HepG2 (cell line): ENCODE results near the gene TRPM1. TPM values are rescaled to one million over a fixed set of nuclear protein-coding genes. Genes with fewer than 3 reads are reported as not detected.

ENCODE experiments used
- ELF1 ChIP-seq: sonication (generic); formaldehyde crosslinking; IDR thresholded peaks from 2 replicates; pipeline ENCODE4 v1.4.0; 2020; ENCODE audit warnings: missing genetic modification reagents
- GATA4 ChIP-seq: sonication (generic); IDR thresholded peaks from 2 replicates; pipeline ENCODE4 v1.6.1; 2016; ENCODE audit warnings: antibody characterized with exemption, low read depth, borderline replicate concordance
- GTF2F1 ChIP-seq: fragments of 150-350 bp; IDR thresholded peaks from 2 replicates; pipeline ENCODE4 v1.6.1; 2014; ENCODE audit warnings: low read length
- HNF4G ChIP-seq, 2 experiments: sonication (generic) in 1 of 2; formaldehyde crosslinking in 1 of 2; IDR thresholded peaks; 2 replicates each; pipeline versions ENCODE4 v1.4.0 to v1.6.1; 2011 to 2020; ENCODE audit warnings: borderline replicate concordance in 2 of 2, low read depth in 2 of 2, mild to moderate bottlenecking in 2 of 2, low read length in 1 of 2, missing genetic modification reagents in 1 of 2, moderate library complexity in 1 of 2
- KDM4B ChIP-seq: sonication (generic); formaldehyde crosslinking; IDR thresholded peaks from 2 replicates; pipeline ENCODE4 v1.4.0; 2020; ENCODE audit warnings: missing genetic modification reagents
- MEF2D ChIP-seq: sonication (generic); formaldehyde crosslinking; IDR thresholded peaks from 2 replicates; pipeline ENCODE4 v1.5.1; 2020; ENCODE audit warnings: mild to moderate bottlenecking, missing genetic modification reagents
- PRPF4 ChIP-seq: fragments of 200-400 bp; formaldehyde crosslinking; IDR thresholded peaks from 2 replicates; pipeline ENCODE4 v1.6.1; 2016; ENCODE audit warnings: low read length, low read depth; ENCODE audit not compliant: poor library complexity, severe bottlenecking
- PTBP1 ChIP-seq: fragments of 200-400 bp; formaldehyde crosslinking; IDR thresholded peaks from 2 replicates; pipeline ENCODE4 v1.6.1; 2018; ENCODE audit warnings: low read length, low read depth; ENCODE audit not compliant: poor library complexity, severe bottlenecking
- ZBTB21 ChIP-seq: sonication (generic); formaldehyde crosslinking; IDR thresholded peaks from 2 replicates; pipeline ENCODE4 v1.4.0; 2020; ENCODE audit warnings: missing genetic modification reagents
- ZNF33B ChIP-seq: sonication (generic); formaldehyde crosslinking; IDR thresholded peaks from 2 replicates; pipeline ENCODE4 v1.5.1; 2020; ENCODE audit warnings: mild to moderate bottlenecking, missing genetic modification reagents
- ZNF567 ChIP-seq: sonication (generic); formaldehyde crosslinking; IDR thresholded peaks from 2 replicates; pipeline ENCODE4 v1.8.1; 2023; ENCODE audit warnings: mild to moderate bottlenecking, missing genetic modification reagents, borderline replicate concordance
- polyA plus RNA-seq, 8 experiments: library from polyadenylated mRNA; depleted of rRNA in 3 of 8; stranded (reverse) in 7 of 8; unstranded in 1 of 8; fragments of >200 nt; fragmentation: Illumina TruSeq in 4 of 8; extraction: Trizol in 4 of 8; gene quantifications; 2 replicates each; pipeline versions ENCODE4 v1.2.1 to v1.2.3, GENCODE V29; 2011 to 2016; ENCODE audit warnings: low read depth in 4 of 8, missing spikeins in 1 of 8, mixed read lengths in 1 of 8; ENCODE audit not compliant: insufficient read depth in 1 of 8
- total RNA-seq, 5 experiments: library from RNA; depleted of rRNA; stranded (reverse); fragments of >200 nt; fragmentation: Illumina TruSeq; extraction: Trizol; gene quantifications; 2 replicates each; pipeline ENCODE4 v1.2.3, GENCODE V29; 2016; ENCODE audit warnings: low read depth in 1 of 5
- TF ChIP-seq, protein P1 (sequence below): sonication (generic); formaldehyde crosslinking; IDR thresholded peaks from 2 replicates; pipeline ENCODE4 v1.4.0; 2020; ENCODE audit warnings: missing genetic modification reagents
- TF ChIP-seq, protein P2 (sequence below): IDR thresholded peaks from 2 replicates; pipeline ENCODE4 v1.4.0; 2020; ENCODE audit warnings: mild to moderate bottlenecking, missing genetic modification reagents
- TF ChIP-seq, protein P3 (sequence below): sonication (generic); formaldehyde crosslinking; IDR thresholded peaks from 2 replicates; pipeline ENCODE4 v1.4.0; 2020; ENCODE audit warnings: missing genetic modification reagents
- TF ChIP-seq, protein P4 (sequence below): sonication (generic); formaldehyde crosslinking; IDR thresholded peaks from 2 replicates; pipeline ENCODE4 v1.4.0; 2020; ENCODE audit warnings: missing genetic modification reagents
- TF ChIP-seq, protein P5 (sequence below): sonication (generic); formaldehyde crosslinking; IDR thresholded peaks from 2 replicates; pipeline ENCODE4 v1.4.0; 2020; ENCODE audit warnings: mild to moderate bottlenecking, missing genetic modification reagents, borderline replicate concordance

Gene TRPM1
- total and polyA plus RNA-seq, 2 of the 13 experiments (the other 11 are each of a cell fraction or from before 2014, with no cell fraction given) = not detected

DNA sequence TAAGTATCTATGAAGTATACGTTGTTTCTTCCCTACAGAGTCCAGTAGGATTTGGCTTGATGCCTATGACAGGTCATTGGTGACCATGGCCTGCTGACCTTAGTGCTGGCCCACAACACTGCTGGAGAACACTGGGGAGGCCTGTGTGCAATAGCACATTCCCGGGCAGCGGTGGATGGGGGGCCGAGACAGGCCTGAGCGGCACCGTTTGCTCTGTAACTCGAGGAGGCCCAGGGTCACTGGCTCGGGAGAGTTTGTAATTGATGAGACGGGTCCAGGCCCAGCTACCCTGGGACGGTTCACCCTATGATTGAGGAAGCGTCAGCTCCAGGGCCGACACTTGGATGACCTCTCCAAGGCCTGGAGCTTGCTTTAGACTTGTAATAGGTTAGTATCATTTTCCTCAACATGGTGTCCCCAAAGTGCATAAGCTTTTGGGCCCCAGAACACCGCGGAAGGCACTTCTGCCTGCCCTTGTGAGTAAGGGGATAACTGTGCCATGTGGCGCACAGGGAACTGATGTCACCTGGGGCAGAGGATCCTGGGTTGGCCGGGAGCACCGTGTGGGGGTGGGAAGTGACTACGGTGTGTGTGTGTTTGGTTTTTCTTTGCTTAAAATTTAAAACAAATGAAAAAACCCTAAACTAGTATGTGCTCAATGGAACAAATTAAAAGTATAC, 12.0 kb downstream of the TRPM1 start (continued):
- TF ChIP-seq, protein P1, sequence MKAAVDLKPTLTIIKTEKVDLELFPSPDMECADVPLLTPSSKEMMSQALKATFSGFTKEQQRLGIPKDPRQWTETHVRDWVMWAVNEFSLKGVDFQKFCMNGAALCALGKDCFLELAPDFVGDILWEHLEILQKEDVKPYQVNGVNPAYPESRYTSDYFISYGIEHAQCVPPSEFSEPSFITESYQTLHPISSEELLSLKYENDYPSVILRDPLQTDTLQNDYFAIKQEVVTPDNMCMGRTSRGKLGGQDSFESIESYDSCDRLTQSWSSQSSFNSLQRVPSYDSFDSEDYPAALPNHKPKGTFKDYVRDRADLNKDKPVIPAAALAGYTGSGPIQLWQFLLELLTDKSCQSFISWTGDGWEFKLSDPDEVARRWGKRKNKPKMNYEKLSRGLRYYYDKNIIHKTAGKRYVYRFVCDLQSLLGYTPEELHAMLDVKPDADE (CRISPR knock-in tag) = no peak
- TF ChIP-seq, protein P2, sequence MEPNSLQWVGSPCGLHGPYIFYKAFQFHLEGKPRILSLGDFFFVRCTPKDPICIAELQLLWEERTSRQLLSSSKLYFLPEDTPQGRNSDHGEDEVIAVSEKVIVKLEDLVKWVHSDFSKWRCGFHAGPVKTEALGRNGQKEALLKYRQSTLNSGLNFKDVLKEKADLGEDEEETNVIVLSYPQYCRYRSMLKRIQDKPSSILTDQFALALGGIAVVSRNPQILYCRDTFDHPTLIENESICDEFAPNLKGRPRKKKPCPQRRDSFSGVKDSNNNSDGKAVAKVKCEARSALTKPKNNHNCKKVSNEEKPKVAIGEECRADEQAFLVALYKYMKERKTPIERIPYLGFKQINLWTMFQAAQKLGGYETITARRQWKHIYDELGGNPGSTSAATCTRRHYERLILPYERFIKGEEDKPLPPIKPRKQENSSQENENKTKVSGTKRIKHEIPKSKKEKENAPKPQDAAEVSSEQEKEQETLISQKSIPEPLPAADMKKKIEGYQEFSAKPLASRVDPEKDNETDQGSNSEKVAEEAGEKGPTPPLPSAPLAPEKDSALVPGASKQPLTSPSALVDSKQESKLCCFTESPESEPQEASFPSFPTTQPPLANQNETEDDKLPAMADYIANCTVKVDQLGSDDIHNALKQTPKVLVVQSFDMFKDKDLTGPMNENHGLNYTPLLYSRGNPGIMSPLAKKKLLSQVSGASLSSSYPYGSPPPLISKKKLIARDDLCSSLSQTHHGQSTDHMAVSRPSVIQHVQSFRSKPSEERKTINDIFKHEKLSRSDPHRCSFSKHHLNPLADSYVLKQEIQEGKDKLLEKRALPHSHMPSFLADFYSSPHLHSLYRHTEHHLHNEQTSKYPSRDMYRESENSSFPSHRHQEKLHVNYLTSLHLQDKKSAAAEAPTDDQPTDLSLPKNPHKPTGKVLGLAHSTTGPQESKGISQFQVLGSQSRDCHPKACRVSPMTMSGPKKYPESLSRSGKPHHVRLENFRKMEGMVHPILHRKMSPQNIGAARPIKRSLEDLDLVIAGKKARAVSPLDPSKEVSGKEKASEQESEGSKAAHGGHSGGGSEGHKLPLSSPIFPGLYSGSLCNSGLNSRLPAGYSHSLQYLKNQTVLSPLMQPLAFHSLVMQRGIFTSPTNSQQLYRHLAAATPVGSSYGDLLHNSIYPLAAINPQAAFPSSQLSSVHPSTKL (CRISPR knock-in tag) = peak; percentile 90
- TF ChIP-seq KDM4B (CRISPR knock-in tag) = no peak
- no peak for TF ChIP-seq HNF4G (IDR thresholded peaks at IDR 0.05; ENCODE audit: borderline replicate concordance, low read depth, low read length)
- 0 out of 2 replicates have a peak, but pooled peaks have one; percentile 47 for TF ChIP-seq HNF4G (CRISPR knock-in tag; IDR thresholded peaks at IDR 0.05; ENCODE audit: borderline replicate concordance, low read depth)
- no peak for TF ChIP-seq ZNF567 (CRISPR knock-in tag)
- no peak for TF ChIP-seq PRPF4
- no peak for TF ChIP-seq ELF1 (CRISPR knock-in tag)
- TF ChIP-seq, protein P3, sequence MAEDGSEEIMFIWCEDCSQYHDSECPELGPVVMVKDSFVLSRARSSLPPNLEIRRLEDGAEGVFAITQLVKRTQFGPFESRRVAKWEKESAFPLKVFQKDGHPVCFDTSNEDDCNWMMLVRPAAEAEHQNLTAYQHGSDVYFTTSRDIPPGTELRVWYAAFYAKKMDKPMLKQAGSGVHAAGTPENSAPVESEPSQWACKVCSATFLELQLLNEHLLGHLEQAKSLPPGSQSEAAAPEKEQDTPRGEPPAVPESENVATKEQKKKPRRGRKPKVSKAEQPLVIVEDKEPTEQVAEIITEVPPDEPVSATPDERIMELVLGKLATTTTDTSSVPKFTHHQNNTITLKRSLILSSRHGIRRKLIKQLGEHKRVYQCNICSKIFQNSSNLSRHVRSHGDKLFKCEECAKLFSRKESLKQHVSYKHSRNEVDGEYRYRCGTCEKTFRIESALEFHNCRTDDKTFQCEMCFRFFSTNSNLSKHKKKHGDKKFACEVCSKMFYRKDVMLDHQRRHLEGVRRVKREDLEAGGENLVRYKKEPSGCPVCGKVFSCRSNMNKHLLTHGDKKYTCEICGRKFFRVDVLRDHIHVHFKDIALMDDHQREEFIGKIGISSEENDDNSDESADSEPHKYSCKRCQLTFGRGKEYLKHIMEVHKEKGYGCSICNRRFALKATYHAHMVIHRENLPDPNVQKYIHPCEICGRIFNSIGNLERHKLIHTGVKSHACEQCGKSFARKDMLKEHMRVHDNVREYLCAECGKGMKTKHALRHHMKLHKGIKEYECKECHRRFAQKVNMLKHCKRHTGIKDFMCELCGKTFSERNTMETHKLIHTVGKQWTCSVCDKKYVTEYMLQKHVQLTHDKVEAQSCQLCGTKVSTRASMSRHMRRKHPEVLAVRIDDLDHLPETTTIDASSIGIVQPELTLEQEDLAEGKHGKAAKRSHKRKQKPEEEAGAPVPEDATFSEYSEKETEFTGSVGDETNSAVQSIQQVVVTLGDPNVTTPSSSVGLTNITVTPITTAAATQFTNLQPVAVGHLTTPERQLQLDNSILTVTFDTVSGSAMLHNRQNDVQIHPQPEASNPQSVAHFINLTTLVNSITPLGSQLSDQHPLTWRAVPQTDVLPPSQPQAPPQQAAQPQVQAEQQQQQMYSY (CRISPR knock-in tag) = no peak
- no peak for TF ChIP-seq ZNF33B (CRISPR knock-in tag)
- TF ChIP-seq, protein P4, sequence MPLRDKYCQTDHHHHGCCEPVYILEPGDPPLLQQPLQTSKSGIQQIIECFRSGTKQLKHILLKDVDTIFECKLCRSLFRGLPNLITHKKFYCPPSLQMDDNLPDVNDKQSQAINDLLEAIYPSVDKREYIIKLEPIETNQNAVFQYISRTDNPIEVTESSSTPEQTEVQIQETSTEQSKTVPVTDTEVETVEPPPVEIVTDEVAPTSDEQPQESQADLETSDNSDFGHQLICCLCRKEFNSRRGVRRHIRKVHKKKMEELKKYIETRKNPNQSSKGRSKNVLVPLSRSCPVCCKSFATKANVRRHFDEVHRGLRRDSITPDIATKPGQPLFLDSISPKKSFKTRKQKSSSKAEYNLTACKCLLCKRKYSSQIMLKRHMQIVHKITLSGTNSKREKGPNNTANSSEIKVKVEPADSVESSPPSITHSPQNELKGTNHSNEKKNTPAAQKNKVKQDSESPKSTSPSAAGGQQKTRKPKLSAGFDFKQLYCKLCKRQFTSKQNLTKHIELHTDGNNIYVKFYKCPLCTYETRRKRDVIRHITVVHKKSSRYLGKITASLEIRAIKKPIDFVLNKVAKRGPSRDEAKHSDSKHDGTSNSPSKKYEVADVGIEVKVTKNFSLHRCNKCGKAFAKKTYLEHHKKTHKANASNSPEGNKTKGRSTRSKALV = no peak
- TF ChIP-seq PTBP1 = no peak
- TF ChIP-seq GATA4 = no peak
- no peak for TF ChIP-seq MEF2D (CRISPR knock-in tag)
- TF ChIP-seq ZBTB21 = no peak
- TF ChIP-seq, protein P5, sequence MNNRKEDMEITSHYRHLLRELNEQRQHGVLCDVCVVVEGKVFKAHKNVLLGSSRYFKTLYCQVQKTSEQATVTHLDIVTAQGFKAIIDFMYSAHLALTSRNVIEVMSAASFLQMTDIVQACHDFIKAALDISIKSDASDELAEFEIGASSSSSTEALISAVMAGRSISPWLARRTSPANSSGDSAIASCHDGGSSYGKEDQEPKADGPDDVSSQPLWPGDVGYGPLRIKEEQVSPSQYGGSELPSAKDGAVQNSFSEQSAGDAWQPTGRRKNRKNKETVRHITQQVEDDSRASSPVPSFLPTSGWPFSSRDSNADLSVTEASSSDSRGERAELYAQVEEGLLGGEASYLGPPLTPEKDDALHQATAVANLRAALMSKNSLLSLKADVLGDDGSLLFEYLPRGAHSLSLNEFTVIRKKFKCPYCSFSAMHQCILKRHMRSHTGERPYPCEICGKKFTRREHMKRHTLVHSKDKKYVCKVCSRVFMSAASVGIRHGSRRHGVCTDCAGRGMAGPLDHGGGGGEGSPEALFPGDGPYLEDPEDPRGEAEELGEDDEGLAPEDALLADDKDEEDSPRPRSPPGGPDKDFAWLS (CRISPR knock-in tag) = no peak
- TF ChIP-seq GTF2F1 = no peak
